Hepatocyte (in vitro differentiated cells): Measurements from ENCODE around the gene CXCL8.

ENCODE experiments used
- CTCF ChIP-seq: fragments of 200-600 bp; sonication (generic); IDR thresholded peaks from 2 replicates; pipeline ENCODE4 v1.5.1; 2016; ENCODE audit warnings: antibody characterized with exemption, mild to moderate bottlenecking; ENCODE audit not compliant: poor library complexity
- EZH2phosphoT487 ChIP-seq: fragments of 200-600 bp; sonication (generic); IDR thresholded peaks from one replicate; pipeline ENCODE4 v1.6.1; 2018; ENCODE audit warnings: antibody characterized with exemption, mild to moderate bottlenecking, low read depth, moderate library complexity; ENCODE audit not compliant: unreplicated experiment, severe bottlenecking

DNA sequence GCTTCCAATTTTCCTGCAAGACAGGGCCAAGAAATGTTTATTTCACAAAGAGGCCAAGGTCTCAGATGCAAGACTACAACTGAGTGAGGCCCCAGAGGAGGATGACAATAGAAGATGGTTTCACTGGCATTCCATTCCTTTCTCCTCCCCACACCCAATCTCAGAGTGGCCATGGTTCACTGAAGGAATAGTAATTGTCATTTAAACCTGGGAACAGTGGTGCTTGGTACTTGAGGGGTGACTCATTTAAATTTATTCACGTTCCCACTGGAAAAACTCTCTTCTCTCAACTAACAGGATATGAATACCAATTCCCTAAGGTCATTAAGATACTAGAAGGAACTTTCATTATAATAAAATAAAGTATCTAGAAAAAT lies 35.3 kb upstream of the CXCL8 start:
- no peak for TF ChIP-seq CTCF
- no peak for TF ChIP-seq EZH2phosphoT487
